ENCODE measurements around the gene RNF141. TPM values are rescaled to one million over a fixed set of nuclear protein-coding genes. Genes with fewer than 3 reads are reported as not detected.

The RNF141 gene
- total and polyA plus RNA-seq, 9 donors, result 8.1 to 30.0 (median 16.6) TPM

DNA sequence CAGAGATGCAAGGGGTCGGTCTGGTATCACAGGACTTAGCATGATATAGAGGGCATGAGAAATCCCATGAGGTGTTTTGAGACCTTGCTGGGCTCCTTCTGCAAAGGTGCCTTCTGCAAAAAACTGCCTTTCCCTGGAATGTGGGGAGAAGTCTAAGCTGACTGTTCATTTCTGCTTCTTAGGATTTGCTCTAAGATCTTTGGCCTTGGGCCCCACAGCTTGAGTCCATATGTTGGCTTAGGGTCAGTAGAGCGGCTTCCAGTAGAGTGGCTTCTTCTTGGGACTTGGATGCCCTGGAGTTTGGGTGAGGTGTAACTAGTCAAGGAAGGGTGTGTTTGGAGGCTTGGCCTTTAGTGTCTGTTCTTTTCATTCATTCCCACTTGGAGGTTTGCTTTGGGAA lies 48.9 kb downstream of the RNF141 start:
- peak in 1 of 5 donors; percentile 7 for DNase-seq
- no peak overlapping the region for H3K4me3 ChIP-seq
- no peak overlapping the region for H3K27ac ChIP-seq
- H3K9me3 ChIP-seq, result no peaks in the 10 kb centered on the region
- H3K4me1 ChIP-seq (ENCODE audit: insufficient read depth), result peaks cover 9% of the 10 kb centered on the region
- intact Hi-C loops (cut with DNase I), result no loop called here
- TF ChIP-seq EP300 (IDR thresholded peaks at IDR 0.05), result no peak
- TF ChIP-seq CTCF (IDR thresholded peaks at IDR 0.05), result no peak
- no peak for TF ChIP-seq POLR2A (IDR thresholded peaks at IDR 0.05)
- H3K27me3 ChIP-seq, result no peaks in the 10 kb centered on the region
- whole genome bisulfite sequencing, 3 donors, result 97 to 99% (median 97%) methylated on average over 2 of the region's 2 CpGs
- no peaks in the 10 kb centered on the region for H3K36me3 ChIP-seq

DNA sequence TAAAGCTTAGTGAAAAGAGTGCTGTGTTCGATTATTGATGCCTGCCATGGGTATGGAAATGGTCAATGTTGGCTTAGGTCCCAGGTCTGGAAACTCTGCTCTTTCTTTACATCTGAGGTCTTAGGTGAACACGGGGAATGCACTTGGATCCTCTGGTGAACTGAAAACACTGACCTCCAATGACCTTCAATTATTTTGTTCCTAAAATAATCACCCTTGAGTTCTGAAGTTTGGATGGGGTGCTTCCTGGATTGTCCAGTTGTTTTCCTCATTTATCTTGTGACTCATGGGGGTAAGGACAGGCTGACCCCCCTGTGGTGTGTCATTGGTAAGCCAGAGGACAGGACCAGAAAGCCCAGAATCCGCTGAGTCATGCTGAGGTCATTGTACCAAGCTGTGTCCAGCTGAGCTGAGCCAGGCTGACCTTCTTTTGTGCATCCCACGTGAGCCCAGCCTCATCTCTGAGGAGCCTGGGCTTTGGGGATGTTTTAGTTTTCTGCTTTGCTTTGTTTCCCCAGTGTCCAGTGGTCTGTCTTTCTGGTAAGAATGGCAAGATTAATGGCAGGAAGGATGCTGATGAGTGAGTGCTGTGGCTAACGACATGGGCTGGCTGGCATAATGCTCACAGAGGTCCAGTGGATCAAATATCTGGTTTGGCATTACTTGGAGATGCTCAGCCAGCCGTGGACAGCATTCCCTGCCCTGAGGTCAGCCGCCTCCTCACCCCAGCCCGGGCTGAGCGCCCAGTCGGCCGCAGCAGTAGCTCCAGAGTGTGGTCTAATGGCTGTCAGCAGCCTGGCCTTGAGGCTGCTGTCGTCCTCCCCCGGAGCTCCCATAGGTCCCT lies 50.4 kb downstream of the RNF141 start:
- no peak for TF ChIP-seq POLR2A (IDR thresholded peaks at IDR 0.05)
- no peak for TF ChIP-seq EP300 (IDR thresholded peaks at IDR 0.05)
- TF ChIP-seq CTCF (IDR thresholded peaks at IDR 0.05), result no peak
- H3K36me3 ChIP-seq, result no peaks in the 10 kb centered on the region
- 16 to 23% (median 23%) methylated on average over 13 of the region's 13 CpGs for WGBS, 3 donors
- H3K4me1 ChIP-seq (ENCODE audit: insufficient read depth), result peaks cover 9% of the 10 kb centered on the region
- intact Hi-C loops (cut with DNase I), result no loop called here
- no peak overlapping the region for H3K4me3 ChIP-seq
- no peaks in the 10 kb centered on the region for H3K9me3 ChIP-seq
- H3K27me3 ChIP-seq, result no peaks in the 10 kb centered on the region
- H3K27ac ChIP-seq, result peak overlapping the region; percentile 19 to 38
- DNase-seq, result peak; percentile 69 to 83 (median 79)

DNA sequence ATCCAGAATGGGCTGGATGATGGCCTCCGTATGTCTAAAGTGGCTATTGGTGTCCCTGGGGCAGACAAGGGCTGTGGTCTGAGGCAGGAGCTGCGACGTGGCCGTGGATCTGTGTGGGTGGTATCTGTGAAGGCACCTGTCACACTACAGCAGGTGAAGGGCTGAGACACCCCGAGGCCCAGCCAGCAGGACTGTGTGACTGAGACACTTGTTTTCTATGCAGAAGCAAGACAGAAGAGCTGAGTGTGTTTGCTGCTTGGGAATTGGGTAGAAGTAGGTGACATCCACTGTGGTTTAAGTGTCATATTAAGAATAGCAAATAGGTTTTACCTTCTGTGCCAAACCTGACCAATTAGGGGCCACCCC lies 51.0 kb downstream of the RNF141 start:
- peak in 2 of 5 donors; percentile 10 to 38 for DNase-seq
- intact Hi-C loops (cut with DNase I), result no loop called here
- Histone ChIP-seq H3K9me3 (no peaks in the 10 kb centered on the region), H3K4me3 (no peak overlapping the region), H3K27me3 (no peaks in the 10 kb centered on the region), H3K27ac (peak overlapping the region in 1 of 2 donors; percentile 38), H3K4me1 (ENCODE audit: insufficient read depth) (peaks cover 9% of the 10 kb centered on the region), H3K36me3 (no peaks in the 10 kb centered on the region)
- 91 to 96% (median 93%) methylated on average over 5 of the region's 5 CpGs for WGBS, 3 donors
- TF ChIP-seq EP300 (IDR thresholded peaks at IDR 0.05), result no peak
- no peak for TF ChIP-seq POLR2A (IDR thresholded peaks at IDR 0.05)
- TF ChIP-seq CTCF (IDR thresholded peaks at IDR 0.05), result no peak

DNA sequence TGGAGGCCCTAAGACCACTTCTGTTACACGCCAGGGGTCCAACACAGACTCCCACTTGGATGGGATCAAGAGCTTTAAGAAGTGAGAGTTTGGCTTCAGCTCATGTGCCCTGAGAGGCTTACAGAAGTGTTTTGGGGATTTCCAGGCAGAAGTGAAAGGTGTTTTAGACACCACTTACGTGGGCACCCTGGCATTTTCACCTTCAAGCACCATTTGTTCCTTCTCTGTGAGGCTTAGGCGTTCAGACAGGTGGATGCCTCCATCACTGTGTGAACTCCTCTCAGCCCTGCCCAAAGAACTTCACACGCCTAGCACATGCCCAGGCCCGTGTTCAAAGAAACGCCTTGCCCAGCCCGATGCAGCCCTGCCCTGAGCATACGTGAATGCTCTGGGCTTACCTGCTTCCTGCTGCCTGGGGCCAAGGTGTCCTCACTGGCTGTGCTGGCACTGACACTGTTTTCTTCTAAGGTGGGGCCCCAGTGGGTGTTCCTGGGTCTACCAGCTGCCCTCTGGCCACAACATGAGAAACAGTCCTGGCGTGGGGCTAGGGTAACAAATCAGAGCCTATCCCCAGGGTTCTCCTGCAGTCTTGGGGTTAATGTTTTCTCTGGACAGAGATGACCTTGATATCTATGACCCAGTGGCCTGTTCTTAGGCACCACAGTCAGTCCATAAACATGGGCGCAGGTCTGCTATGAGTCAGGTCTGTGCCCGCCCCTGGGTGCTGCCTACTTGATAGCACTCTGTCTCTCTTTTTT lies 51.9 kb downstream of the RNF141 start:
- WGBS, 3 donors, result 95 to 98% (median 96%) methylated on average over 11 of the region's 11 CpGs
- no peak for TF ChIP-seq CTCF (IDR thresholded peaks at IDR 0.05)
- no peak for TF ChIP-seq EP300 (IDR thresholded peaks at IDR 0.05)
- no peak for TF ChIP-seq POLR2A (IDR thresholded peaks at IDR 0.05)
- Histone ChIP-seq H3K27ac (no peak overlapping the region), H3K9me3 (no peaks in the 10 kb centered on the region), H3K4me3 (no peak overlapping the region), H3K4me1 (ENCODE audit: insufficient read depth) (peaks cover 9% of the 10 kb centered on the region), H3K27me3 (no peaks in the 10 kb centered on the region), H3K36me3 (no peaks in the 10 kb centered on the region)
- intact Hi-C loops (cut with DNase I), result no loop called here
- DNase-seq, result peak in 2 of 5 donors; percentile 8 to 20

Measured in ovary (tissue), 9 donors.